ENCODE results near the gene PTPRD.
"Not testable (repeated sequence)": the region's sequence is repeated elsewhere in the genome, so short reads cannot be mapped to it uniquely, and the experiment has no call there.

Gene PTPRD

DNA sequence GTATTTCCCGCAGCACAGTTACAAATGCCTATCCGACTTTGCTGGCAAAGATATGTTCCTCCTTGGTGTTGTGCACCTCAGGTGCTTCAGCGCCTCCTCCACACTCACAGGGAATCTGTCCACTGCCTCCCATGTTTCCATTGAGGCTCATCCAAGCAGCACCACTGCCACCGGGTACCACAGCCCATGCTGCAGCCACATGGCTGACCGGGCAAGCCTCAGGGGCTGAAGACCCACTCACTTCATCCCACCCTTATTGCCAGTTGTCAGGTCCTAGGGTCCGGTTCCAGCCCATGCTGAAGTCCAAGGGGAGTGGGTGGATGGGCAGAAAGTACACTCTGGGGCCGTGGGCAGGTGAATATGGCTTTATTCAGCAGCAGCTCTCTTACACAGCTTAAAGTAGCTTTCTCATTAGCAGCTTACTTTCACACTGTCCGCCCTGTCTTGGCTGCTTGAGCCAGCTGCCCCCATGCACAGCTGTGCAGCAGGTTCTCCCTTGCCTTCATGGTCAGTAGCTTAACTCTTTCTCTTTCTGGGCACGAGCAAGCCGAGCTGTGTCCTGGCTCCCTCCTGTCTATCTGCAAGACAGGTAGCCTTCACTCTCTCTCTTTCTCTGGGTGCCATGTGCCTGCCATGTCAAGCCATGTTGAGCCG is 1052.3 kb downstream of the PTPRD start:
- FAIRE-seq: no peak

- no peak for FAIRE-seq
These were observed 1053.9 kb downstream of the PTPRD start for GRCh38 chr9:9558907-9559306.

DNA sequence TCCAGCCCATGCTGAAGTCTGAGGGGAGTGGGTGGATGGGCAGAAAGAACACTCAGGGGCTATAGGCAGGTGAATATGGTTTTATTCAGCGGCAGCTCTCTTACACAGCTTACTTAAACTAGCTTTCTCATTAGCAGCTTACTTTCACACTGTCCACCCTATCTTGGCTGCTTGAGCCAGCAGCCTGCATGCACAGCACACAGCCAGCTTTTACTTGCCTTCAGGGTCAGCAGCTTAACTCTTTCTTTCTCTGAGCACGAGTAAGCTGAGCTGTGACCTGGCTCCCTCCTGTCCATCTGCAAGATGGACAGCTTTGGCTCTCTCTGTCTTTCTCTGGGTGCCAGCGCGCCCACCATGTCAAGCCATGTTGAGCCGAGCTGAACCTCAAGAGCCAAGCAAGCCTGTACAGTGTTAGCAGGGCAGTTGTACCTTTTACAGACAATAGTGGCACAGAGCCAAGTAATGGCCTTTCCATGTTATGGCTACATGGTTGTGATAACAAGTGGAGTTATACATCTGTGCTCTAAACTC is 1054.9 kb downstream of the PTPRD start:
- FAIRE-seq: no peak

GRCh38 chr9:9556865-9557803 is 1055.7 kb downstream of the PTPRD start:
- no peak for FAIRE-seq

GRCh38 chr9:9552665-9553064 is 1060.1 kb downstream of the PTPRD start:
- FAIRE-seq: no peak

- FAIRE-seq: no peak
These were observed 1074.0 kb downstream of the PTPRD start for GRCh38 chr9:9538766-9539165.

GRCh38 chr9:9538356-9538755 is 1074.4 kb downstream of the PTPRD start:
- FAIRE-seq: no peak

DNA sequence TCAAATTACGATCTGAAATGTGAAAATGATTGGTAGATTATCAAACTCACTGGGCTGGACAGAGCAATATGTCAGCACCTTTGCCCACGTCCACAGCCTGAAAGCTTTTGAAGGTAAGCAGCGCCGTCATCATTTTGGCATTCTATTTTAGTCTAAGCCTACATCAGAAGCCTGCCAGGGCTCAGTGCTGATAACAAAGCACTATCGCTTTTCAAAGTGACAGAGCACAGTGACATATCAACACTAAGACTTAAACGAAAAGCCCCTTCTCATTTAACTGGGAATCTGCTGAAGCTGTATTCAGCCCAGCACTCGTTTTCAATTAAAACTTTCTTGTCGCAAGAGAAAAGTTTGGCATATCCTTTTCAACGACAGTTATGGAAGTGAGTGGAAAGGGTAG is 1076.3 kb downstream of the PTPRD start:
- FAIRE-seq: no peak

GRCh38 chr9:9523476-9524139 is 1089.2 kb downstream of the PTPRD start:
- no peak for FAIRE-seq

DNA sequence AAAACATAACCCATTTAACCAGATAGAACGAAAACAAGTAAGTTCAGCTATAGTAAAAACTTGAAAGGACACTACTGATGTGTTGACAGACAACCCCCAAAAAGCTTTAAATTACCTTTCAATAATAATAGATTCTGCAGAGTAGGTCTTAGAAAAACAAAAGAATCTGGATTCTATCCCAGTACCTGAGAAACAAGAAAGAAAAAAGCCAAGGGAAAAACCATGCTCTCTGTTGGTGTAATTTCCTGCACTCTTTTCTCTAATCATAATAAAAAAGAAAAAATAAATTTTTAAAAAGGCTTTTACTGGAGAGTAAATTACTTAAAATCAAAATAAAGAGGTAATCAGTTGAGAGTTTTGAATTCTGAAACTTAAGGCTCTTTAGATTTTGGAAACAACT is 1090.4 kb downstream of the PTPRD start:
- no peak for FAIRE-seq

DNA sequence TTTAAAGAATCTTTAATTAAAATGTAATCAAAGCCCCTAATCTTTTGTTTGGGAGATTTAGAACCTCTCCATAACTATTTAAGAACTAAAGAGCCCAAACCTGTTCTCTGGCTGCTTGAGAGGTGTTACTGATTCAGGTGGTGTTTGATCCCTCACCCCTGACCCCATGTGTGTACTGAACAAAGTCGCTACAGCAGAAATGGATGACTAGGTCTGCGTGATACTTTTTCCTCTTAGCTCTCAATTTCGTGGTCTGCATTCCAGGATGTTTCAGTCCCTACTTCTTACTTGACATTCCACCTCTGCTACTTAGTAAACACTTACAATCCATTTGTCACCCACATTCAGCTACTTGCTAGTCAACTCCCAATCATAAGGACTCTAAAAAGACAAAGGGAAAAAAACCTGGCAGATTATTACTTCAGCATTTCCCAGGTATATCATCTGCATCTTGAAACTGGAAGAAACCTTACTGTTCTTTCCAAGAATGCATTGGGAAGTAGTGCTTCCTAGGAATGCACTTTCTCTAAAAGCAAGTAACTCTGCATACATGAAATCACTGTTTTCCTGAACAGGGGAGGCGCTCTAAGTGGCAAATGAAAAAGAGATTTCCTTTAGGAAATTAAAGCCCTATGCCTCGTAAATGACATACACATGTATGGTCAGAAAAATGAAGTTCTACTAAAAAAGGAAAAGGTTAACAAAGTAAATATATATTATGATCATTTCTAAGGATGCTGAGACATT is 1091.6 kb downstream of the PTPRD start:
- no peak for FAIRE-seq

DNA sequence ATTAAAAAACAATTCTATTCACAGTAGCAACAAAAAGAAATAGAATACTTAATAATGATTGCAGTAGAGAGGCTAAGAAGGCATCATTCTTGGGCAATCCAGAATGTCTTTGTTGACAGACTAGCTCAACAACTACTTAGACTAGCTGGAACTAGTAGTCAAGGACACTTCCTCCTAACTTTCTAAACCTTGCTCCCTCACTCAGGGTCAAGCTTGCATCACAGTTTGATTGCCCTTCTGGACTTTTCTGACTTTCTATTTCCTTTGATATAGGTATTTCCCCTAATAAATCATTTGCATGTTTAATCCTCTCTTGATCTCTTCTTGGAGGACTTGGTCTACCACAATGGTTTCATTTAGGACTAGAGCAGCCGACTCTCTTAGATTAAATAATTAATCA is 1107.9 kb downstream of the PTPRD start:
- FAIRE-seq: no peak

DNA sequence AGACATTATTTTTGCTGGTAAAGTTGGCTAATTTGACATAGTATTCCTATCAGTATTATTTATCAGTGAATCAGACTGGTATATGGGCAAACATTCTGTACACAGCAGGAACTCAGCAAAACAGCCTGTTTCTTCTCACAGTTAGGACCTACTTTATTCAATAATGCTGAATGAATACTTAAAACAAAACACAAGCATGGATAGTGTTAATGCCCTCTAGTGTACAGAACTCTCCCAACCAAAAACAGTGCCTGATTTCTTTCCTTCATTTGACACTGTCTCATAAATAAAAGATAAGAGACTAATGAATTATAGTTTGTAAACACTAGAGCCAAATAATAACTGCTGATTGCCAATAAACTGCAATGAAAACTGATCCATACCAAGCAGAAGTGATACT is 1113.3 kb downstream of the PTPRD start:
- no peak for FAIRE-seq

DNA sequence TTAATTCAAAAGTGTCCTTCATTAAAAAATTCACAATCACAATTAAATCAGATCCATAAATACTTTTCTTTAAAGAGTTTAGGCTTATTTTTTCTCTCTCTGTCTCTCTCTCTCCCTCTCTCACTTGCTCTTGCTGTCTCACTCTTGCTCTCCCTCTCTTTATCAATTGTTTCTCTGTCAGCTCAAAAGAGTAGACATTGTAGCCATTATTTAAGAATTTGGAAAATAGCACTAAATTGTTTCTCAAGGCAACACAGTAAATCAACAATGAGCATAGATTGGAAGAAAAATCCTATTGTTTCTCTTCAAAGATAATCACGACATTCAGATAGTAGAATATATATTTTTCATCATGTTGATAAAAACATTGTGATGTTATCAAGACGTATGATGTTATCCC is 1114.0 kb downstream of the PTPRD start:
- FAIRE-seq: no peak

DNA sequence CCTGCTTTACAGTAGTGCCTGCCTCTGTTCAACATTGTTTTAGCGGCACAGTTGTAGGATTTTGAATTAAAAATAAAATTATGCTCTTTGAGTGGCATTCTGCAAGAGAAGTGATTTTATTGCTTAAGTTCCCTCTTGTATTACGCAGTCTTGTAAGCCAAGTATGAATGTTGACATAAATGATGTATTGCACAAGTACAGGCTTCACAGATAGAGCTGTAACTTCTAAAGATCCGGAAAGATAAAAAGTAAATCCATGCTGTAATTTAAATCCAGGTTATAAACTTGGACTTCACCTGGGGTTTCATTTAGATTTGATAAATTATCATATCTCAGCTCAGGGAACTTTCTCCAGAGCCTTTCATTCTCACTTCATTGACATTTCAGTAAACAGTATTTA is 1114.7 kb downstream of the PTPRD start:
- no peak for FAIRE-seq

DNA sequence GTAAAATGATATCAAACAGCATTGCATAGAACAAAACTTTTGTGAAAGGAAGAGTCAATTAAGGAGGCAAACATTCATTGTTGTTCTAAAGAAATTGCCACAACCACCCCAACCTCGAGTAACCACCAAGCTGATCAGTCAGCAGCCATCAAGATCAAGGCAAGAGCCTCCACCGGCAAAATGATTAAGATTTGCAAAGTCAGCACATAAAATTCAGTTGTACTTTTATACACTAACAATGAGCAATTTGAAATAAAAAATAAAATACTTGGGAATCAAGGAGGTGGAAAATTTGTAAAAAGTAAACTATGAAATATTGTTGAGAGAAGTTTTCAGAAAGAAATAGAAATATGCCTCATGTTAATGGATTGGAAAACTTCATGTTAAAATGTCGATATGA is 1118.5 kb downstream of the PTPRD start:
- no peak for FAIRE-seq

DNA sequence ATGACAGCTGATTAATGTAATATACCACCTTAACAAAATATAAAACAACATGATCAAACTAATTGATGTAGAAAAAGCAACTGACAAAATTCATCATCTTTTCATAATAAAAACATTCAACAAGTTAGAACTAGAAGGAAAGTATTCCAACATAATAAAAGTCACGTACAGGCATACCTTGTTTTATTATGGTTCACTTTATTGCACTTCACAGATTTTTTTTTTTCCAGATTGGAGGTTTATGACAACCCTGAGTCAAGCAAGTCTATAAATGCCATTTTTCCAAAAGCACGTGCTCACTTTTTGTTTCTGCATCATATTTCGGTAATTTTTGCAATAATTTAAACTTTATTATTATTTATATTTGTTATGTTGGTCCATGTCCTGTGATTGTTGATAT is 1120.3 kb downstream of the PTPRD start:
- no peak for FAIRE-seq

- no peak for FAIRE-seq
These were observed 1123.6 kb downstream of the PTPRD start for GRCh38 chr9:9489183-9489582.

- FAIRE-seq: no peak
These were observed 1129.6 kb downstream of the PTPRD start for GRCh38 chr9:9483175-9483574.

- FAIRE-seq: no peak
These were observed 1134.1 kb downstream of the PTPRD start for GRCh38 chr9:9478741-9479140.

- no peak for FAIRE-seq
These were observed 1143.5 kb downstream of the PTPRD start for GRCh38 chr9:9469271-9469670.

DNA sequence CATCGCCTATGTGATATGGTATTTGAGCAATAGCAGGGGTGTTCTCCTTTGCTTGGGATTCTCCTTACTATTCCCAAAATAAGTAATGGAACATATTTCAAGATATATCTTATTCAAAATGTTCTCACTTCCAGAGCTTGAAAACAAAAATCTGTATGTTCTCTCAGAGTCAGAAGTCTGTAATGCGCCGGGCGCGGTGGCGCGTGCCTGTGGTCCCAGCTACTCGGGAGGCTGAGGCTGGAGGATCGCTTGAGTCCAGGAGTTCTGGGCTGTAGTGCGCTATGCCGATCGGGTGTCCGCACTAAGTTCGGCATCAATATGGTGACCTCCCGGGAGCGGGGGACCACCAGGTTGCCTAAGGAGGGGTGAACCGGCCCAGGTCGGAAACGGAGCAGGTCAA is 1170.9 kb downstream of the PTPRD start:
- FAIRE-seq: not testable (repeated sequence)

- FAIRE-seq: no peak
These were observed 1175.2 kb downstream of the PTPRD start for GRCh38 chr9:9437641-9438040.
